Measurements from ENCODE around the gene SMPD2. TPM values are rescaled to one million over a fixed set of nuclear protein-coding genes. Genes with fewer than 3 reads are reported as not detected.

SMPD2 gene
- total RNA-seq, 1 experiment from 2014 or later, result 14.7 TPM

- H3K4me1 ChIP-seq (ENCODE audit: control insufficient read depth in 1 of 2, insufficient read depth in 2 of 2, low read length in 2 of 2), result peaks cover 4 to 18% of the 10 kb centered on the region in 2 experiments; a peak in 3 of 4 replicates
- ATAC-seq (no peak), DNase-seq (ENCODE audit: low read depth, low spot score) (no peak)
- H2AFZ ChIP-seq (ENCODE audit: low read depth, low read length, poor library complexity, severe bottlenecking), result no peak overlapping the region
- no peak overlapping the region for H3K27ac ChIP-seq (ENCODE audit: low read depth, low read length)
- intact Hi-C loops (cut with micrococcal nuclease), result no loop called here
- no peaks in the 10 kb centered on the region for H3K9me3 ChIP-seq (ENCODE audit: control insufficient read depth in 1 of 2, insufficient read depth in 1 of 2, low read depth in 1 of 2, low read length in 2 of 2)
- H3K9me2 ChIP-seq (ENCODE audit: insufficient read depth), result no peaks in the 10 kb centered on the region
- H3K79me2 ChIP-seq (ENCODE audit: insufficient read depth, low read length), result no peaks in the 10 kb centered on the region
- no peaks in the 10 kb centered on the region for H3K27me3 ChIP-seq (ENCODE audit: insufficient read depth, low read length)
- H3K4me3 ChIP-seq (replicated peaks in 1 of 2; ENCODE audit: low read depth in 1 of 2, low read length in 2 of 2), result no peak overlapping the region
- TF ChIP-seq EGR1 (IDR thresholded peaks at IDR 0.05; ENCODE audit: low read depth), result no peak
- no peak for TF ChIP-seq POLR2AphosphoS5 (IDR thresholded peaks at IDR 0.05; ENCODE audit: low read depth, low read length)
- TF ChIP-seq FOSL1 (IDR thresholded peaks at IDR 0.05; ENCODE audit: low read depth), result no peak
- TF ChIP-seq SRF (IDR thresholded peaks at IDR 0.05; ENCODE audit: low read depth), result no peak
- TF ChIP-seq ATF3 (IDR thresholded peaks at IDR 0.05), result no peak
- no peak for TF ChIP-seq TCF7L2 (IDR thresholded peaks at IDR 0.05; ENCODE audit: borderline replicate concordance, extremely low read depth, insufficient read depth, insufficient read length)
- BruUV-seq (replicated peaks), result no TSS peak
- POLR2A ChIA-PET, result no interaction called here
- RAD21 ChIA-PET (ENCODE audit: low non-redundant PET in 1 of 2, low total read pairs in 2 of 2, uncharacterized antibody in 2 of 2, unreplicated experiment in 2 of 2), result no interaction called here
- H3K4me2 ChIP-seq (ENCODE audit: low read length), result no peak overlapping the region
- peaks cover 0 to 5% of the 10 kb centered on the region in 2 experiments; a peak in 1 of 4 replicates for H3K36me3 ChIP-seq (ENCODE audit: control insufficient read depth in 1 of 2, insufficient read depth in 2 of 2, low read length in 2 of 2)
- no peak overlapping the region for H3K9ac ChIP-seq (ENCODE audit: low read length)
- no peaks in the 10 kb centered on the region for H4K20me1 ChIP-seq (ENCODE audit: insufficient read depth)
- CTCF ChIA-PET, result no interaction called here
Measured at GRCh38 chr6:109451376-109451775, 10.9 kb downstream of the SMPD2 start.

GRCh38 chr6:109452181-109452580 lies 11.7 kb downstream of the SMPD2 start:
- H2AFZ ChIP-seq (ENCODE audit: low read depth, low read length, poor library complexity, severe bottlenecking), result no peak overlapping the region
- BruUV-seq (replicated peaks), result no TSS peak
- H3K4me2 ChIP-seq (ENCODE audit: low read length), result no peak overlapping the region
- TF ChIP-seq ZBTB33 (IDR thresholded peaks at IDR 0.05; ENCODE audit: extremely low read depth, insufficient replicate concordance, low read length) (no peak), REST (IDR thresholded peaks at IDR 0.05; ENCODE audit: low read depth) (no peak), ELF1 (IDR thresholded peaks at IDR 0.05; ENCODE audit: borderline replicate concordance, low read depth) (no peak), FOSL1 (IDR thresholded peaks at IDR 0.05; ENCODE audit: low read depth) (no peak)
- intact Hi-C loops (cut with micrococcal nuclease), result no loop called here
- no peaks in the 10 kb centered on the region for H3K9me2 ChIP-seq (ENCODE audit: insufficient read depth)
- ChIA-PET CTCF (interaction anchor here (1.6 kb wide), 1 partner anchor 11 kb away, joined by 4 read pairs; the partner anchor contains the start of genes PPIL6 and SMPD2), RAD21 (ENCODE audit: low non-redundant PET in 1 of 2, low total read pairs in 2 of 2, uncharacterized antibody in 2 of 2, unreplicated experiment in 2 of 2) (no interaction called here), POLR2A (no interaction called here)
- no peaks in the 10 kb centered on the region for H3K79me2 ChIP-seq (ENCODE audit: insufficient read depth, low read length)
- H3K36me3 ChIP-seq (ENCODE audit: control insufficient read depth in 1 of 2, insufficient read depth in 2 of 2, low read length in 2 of 2), result peaks cover 0 to 5% of the 10 kb centered on the region in 2 experiments; a peak in 1 of 4 replicates
- no peaks in the 10 kb centered on the region for H4K20me1 ChIP-seq (ENCODE audit: insufficient read depth)
- H3K27me3 ChIP-seq (ENCODE audit: insufficient read depth, low read length), result no peaks in the 10 kb centered on the region
- DNase-seq (ENCODE audit: low read depth, low spot score) (no peak), ATAC-seq (no peak)
- no peak overlapping the region for H3K27ac ChIP-seq (ENCODE audit: low read depth, low read length)
- peaks cover 4 to 26% of the 10 kb centered on the region in 2 experiments; a peak in 3 of 4 replicates for H3K4me1 ChIP-seq (ENCODE audit: control insufficient read depth in 1 of 2, insufficient read depth in 2 of 2, low read length in 2 of 2)
- H3K9me3 ChIP-seq (ENCODE audit: control insufficient read depth in 1 of 2, insufficient read depth in 1 of 2, low read depth in 1 of 2, low read length in 2 of 2), result no peaks in the 10 kb centered on the region
- no peak overlapping the region for H3K4me3 ChIP-seq (replicated peaks in 1 of 2; ENCODE audit: low read depth in 1 of 2, low read length in 2 of 2)
- no peak overlapping the region for H3K9ac ChIP-seq (ENCODE audit: low read length)

Data from HCT116 (cell line).